ENCODE measurements around the gene KRTAP5-8.
"Not testable (repeated sequence)": the region's sequence is repeated elsewhere in the genome, so short reads cannot be mapped to it uniquely, and the experiment has no call there.

GRCh38 chr11:71537977-71538665, at the start of gene KRTAP5-8:
- TF ChIP-seq CTCF (conservative IDR thresholded peaks at IDR 0.05); EZH2 (IDR thresholded peaks at IDR 0.05; ENCODE audit: low read depth): not testable (repeated sequence)

Measured in PC-9 (cell line).